ENCODE data around the gene ZNF880.

ZNF880 gene

DNA sequence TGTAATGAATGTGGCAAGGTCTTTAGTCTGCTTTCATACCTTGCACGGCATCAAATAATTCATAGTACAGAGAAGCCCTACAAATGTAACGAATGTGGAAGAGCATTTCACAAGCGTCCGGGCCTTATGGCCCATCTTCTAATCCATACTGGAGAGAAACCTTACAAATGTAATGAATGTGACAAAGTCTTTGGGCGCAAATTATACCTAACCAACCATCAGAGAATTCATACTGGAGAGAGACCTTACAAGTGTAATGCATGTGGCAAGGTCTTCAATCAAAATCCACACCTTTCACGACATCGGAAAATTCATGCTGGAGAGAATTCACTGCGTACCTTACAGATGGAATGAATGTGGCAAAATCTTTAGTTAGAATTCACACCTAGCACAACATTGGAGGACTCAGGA is 3.3 kb upstream of the ZNF880 start:
- H3K36me3 ChIP-seq (ENCODE audit: insufficient read depth, low read length): peaks cover 19% of the 10 kb centered on the region
- peaks cover 7% of the 10 kb centered on the region for H3K79me2 ChIP-seq (ENCODE audit: control insufficient read depth, insufficient read depth, low read length, unreplicated experiment)
- no peak overlapping the region for H3K27ac ChIP-seq (ENCODE audit: low read depth, low read length)
- no peak overlapping the region for H3K4me3 ChIP-seq (ENCODE audit: low read depth, low read length)
- no peak overlapping the region for H2AFZ ChIP-seq (ENCODE audit: low read length, unreplicated experiment)
- peaks cover 4% of the 10 kb centered on the region for H3K4me1 ChIP-seq (ENCODE audit: control insufficient read depth, insufficient read depth, low read length, unreplicated experiment)
- H3K27me3 ChIP-seq (ENCODE audit: insufficient read depth, low read length): no peaks in the 10 kb centered on the region

DNA sequence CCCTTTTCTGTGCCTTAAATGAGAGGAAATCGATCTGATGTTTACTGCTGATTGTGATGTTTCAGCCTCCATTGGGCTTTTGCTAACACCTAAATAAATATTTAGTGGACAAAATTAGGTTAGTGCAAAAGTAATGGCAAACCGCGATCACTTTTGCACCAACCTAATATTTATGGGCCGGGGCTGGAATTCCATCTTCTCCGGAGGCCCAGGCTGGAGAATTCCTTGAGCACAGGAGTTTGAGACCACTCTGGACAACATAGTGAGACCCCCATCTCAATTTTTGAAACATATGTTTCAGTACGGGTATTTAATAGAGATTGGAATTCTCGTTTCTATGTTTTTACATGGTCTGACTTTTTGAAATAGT is 603 bp downstream of the ZNF880 start:
- H3K36me3 ChIP-seq (ENCODE audit: insufficient read depth, low read length): peaks cover 30% of the 10 kb centered on the region
- H2AFZ ChIP-seq (ENCODE audit: low read length, unreplicated experiment): peak overlapping the region; percentile 98
- peaks cover 4% of the 10 kb centered on the region for H3K4me1 ChIP-seq (ENCODE audit: control insufficient read depth, insufficient read depth, low read length, unreplicated experiment)
- H3K4me3 ChIP-seq (ENCODE audit: low read depth, low read length): peak overlapping the region; percentile 88
- no peaks in the 10 kb centered on the region for H3K27me3 ChIP-seq (ENCODE audit: insufficient read depth, low read length)
- H3K79me2 ChIP-seq (ENCODE audit: control insufficient read depth, insufficient read depth, low read length, unreplicated experiment): peaks cover 11% of the 10 kb centered on the region
- H3K27ac ChIP-seq (ENCODE audit: low read depth, low read length): peak overlapping the region; percentile 99

DNA sequence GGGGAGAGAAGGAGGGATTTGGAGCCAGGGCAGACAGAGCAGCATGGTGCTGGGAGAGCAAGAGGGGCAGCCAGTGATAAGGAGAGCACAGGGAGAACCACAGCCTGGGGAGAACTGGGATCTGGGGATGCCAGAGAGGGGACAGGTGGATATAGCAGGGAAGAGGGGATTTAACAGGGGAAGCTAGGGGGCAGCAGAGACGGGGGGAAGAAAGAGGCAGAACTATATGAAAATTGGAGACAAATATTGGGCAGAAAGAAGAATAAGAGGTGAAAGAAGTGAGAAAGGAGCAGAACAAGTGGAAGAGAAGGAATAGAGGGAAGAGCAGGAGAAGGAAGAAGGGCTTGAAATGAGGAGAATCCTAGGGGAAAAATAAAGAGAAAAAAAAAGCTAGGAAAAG is 21.4 kb downstream of the ZNF880 start:
- peaks cover 1% of the 10 kb centered on the region for H3K79me2 ChIP-seq (ENCODE audit: control insufficient read depth, insufficient read depth, low read length, unreplicated experiment)

DNA sequence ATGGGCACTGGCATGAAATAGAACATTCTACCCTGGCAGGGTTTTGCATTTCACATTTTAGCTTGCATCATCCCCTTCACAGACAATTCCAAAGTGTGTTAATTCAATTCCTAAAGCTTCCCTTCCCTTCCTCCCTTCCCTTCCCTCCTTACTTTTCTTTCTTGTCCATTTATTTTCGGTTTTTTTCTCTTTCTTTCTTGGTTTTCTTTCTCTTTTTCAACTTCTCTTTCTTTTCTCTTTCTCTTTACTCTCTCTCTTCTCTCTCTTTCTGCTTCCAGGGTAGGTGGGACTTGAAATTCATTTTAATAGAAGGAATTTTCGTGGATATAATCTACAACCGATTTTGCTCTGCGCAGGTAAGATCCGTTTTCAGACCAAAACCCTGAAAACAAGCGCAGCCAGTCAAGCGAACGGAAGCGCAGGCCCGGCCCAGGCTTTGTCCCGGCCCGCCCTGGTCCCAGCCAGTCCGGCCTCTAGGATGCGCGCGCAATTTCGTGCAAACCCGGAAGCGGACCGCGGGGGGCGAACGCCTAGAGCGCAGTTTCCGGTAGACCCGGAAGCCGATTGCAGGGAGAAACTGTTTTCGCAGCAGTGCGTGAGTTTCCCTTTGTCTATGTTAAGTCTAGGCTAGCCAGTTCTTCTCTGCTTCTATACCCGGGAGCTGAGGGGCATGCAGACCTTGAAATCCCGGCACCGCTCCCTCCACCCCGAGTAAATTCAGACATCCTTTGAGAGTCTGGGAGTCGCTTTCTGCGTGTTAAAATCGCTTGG is 27.8 kb downstream of the ZNF880 start, which contains the start of gene ZNF528:
Gene ZNF528, plus strand, starts transcription at position 540 of the 771 bp plus-strand sequence. CDS start 4,165 bp downstream, outside the sequence.
- peak within 1 kb of the TSS; percentile 81 for H3K27ac ChIP-seq (ENCODE audit: low read depth, low read length)
- H3K4me3 ChIP-seq (ENCODE audit: low read depth, low read length): peak within 1 kb of the TSS; percentile 95

More for the DNA sequence above, 21.4 kb downstream of the ZNF880 start:
- no peaks in the 10 kb centered on the region for H3K4me1 ChIP-seq (ENCODE audit: control insufficient read depth, insufficient read depth, low read length, unreplicated experiment)
- H3K4me3 ChIP-seq (ENCODE audit: low read depth, low read length): no peak overlapping the region
- H3K27ac ChIP-seq (ENCODE audit: low read depth, low read length): no peak overlapping the region
- no peaks in the 10 kb centered on the region for H3K27me3 ChIP-seq (ENCODE audit: insufficient read depth, low read length)
- H2AFZ ChIP-seq (ENCODE audit: low read length, unreplicated experiment): no peak overlapping the region
- peaks cover 9% of the 10 kb centered on the region; the same call in 1 of the 2 replicates for H3K36me3 ChIP-seq (ENCODE audit: insufficient read depth, low read length)

DNA sequence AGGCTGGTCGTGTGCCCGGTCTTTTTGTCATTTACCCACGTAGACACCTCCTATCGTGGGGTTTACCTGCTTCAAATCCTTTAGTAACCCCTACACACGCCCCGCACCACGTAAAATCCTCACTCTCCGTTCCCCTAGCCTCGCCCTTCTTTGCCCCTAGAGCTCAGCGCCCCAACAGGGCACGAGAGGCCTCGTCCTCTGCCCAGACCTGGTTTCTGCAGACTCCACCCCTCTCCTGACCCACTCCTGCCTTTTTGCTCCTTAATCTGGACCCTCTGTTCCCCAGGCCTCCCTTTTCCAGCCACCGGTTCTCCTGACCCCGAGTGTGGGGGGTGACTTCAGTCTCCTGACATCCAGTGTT is 28.3 kb downstream of the ZNF880 start:
- Histone ChIP-seq H2AFZ (ENCODE audit: low read length, unreplicated experiment) (peak overlapping the region; percentile 93), H3K79me2 (ENCODE audit: control insufficient read depth, insufficient read depth, low read length, unreplicated experiment) (peaks cover 15% of the 10 kb centered on the region), H3K27ac (ENCODE audit: low read depth, low read length) (peak overlapping the region; percentile 81), H3K4me3 (ENCODE audit: low read depth, low read length) (peak overlapping the region; percentile 95), H3K36me3 (ENCODE audit: insufficient read depth, low read length) (peaks cover 31% of the 10 kb centered on the region), H3K27me3 (ENCODE audit: insufficient read depth, low read length) (no peaks in the 10 kb centered on the region), H3K4me1 (ENCODE audit: control insufficient read depth, insufficient read depth, low read length, unreplicated experiment) (no peaks in the 10 kb centered on the region)

More for the DNA sequence above, 27.8 kb downstream of the ZNF880 start, which contains the start of gene ZNF528:
- H3K79me2 ChIP-seq (ENCODE audit: control insufficient read depth, insufficient read depth, low read length, unreplicated experiment): peaks cover 15% of the 10 kb centered on the region
- no peaks in the 10 kb centered on the region for H3K4me1 ChIP-seq (ENCODE audit: control insufficient read depth, insufficient read depth, low read length, unreplicated experiment)
- H3K27me3 ChIP-seq (ENCODE audit: insufficient read depth, low read length): no peaks in the 10 kb centered on the region
- H2AFZ ChIP-seq (ENCODE audit: low read length, unreplicated experiment): peak within 1 kb of the TSS; percentile 99
- H3K36me3 ChIP-seq (ENCODE audit: insufficient read depth, low read length): peaks cover 27% of the 10 kb centered on the region

DNA sequence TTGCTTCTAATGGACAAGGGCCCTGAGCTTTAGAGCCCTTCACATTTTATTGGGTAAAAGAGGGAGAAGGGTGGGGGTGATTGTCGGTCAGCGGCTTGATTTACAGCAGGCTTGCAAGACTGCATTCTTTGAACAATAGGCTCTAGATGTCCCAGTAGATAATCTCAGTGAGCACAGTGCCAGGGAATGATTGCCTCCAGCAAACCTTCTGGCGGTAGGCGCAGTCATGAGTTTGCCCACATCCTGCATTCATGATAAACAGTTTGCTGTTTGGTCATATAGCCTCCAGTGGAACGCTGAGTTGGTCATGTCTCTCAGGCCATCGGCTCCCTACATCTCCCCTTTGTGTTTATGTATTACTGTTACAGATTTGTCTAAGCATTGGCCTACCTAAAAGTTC is 40.6 kb downstream of the ZNF880 start:
- H3K79me2 ChIP-seq (ENCODE audit: control insufficient read depth, insufficient read depth, low read length, unreplicated experiment): no peaks in the 10 kb centered on the region
- H3K27ac ChIP-seq (ENCODE audit: low read depth, low read length): no peak overlapping the region
- no peak overlapping the region for H3K4me3 ChIP-seq (ENCODE audit: low read depth, low read length)
- no peaks in the 10 kb centered on the region for H3K27me3 ChIP-seq (ENCODE audit: insufficient read depth, low read length)
- no peaks in the 10 kb centered on the region for H3K4me1 ChIP-seq (ENCODE audit: control insufficient read depth, insufficient read depth, low read length, unreplicated experiment)
- no peak overlapping the region for H2AFZ ChIP-seq (ENCODE audit: low read length, unreplicated experiment)
- peaks cover 65% of the 10 kb centered on the region for H3K36me3 ChIP-seq (ENCODE audit: insufficient read depth, low read length)

DNA sequence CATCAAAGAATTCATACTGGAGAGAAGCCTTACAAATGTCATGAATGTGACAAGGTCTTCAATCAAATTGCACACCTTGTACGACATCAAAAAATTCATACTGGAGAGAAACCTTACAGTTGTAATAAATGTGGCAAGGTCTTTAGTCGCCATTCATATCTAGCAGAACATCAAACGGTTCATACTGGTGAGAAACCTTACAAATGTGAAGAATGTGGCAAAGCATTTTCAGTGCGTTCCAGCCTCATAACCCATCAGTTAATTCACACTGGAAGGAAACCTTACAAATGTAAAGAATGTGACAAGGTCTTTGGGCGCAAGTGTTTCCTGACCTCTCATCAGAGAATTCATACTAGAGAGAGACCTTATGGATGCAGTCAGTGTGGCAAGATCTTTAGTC is 46.0 kb downstream of the ZNF880 start:
- Histone ChIP-seq H3K27me3 (ENCODE audit: insufficient read depth, low read length) (no peaks in the 10 kb centered on the region), H3K4me3 (ENCODE audit: low read depth, low read length) (no peak overlapping the region), H2AFZ (ENCODE audit: low read length, unreplicated experiment) (no peak overlapping the region), H3K36me3 (ENCODE audit: insufficient read depth, low read length) (peaks cover 23% of the 10 kb centered on the region), H3K27ac (ENCODE audit: low read depth, low read length) (no peak overlapping the region), H3K4me1 (ENCODE audit: control insufficient read depth, insufficient read depth, low read length, unreplicated experiment) (no peaks in the 10 kb centered on the region), H3K79me2 (ENCODE audit: control insufficient read depth, insufficient read depth, low read length, unreplicated experiment) (no peaks in the 10 kb centered on the region)

DNA sequence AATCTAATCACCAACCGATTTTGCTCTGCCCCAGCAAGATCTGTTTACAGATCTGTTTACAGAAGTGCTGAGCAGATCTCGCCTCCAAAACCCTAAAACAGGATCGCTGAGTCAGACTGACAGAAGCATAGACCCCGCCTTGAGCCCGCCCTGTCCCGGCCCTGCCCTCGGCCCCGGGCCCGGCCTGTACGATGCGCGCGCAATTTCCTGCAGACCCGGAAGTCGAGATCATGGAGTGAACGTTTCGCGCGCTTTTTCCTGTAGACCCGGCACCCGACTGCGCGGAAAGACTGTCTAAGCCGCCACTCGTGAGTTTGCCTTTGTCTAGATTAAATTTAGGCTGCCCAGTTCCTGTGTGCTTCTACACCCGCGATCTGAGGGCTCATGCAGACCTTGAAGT is 59.2 kb downstream of the ZNF880 start, which contains the start of gene ZNF534:
Gene ZNF534, plus strand, starts transcription at position 212 of the 400 bp plus-strand sequence. CDS start 2,327 bp downstream, outside the sequence.
- no peaks in the 10 kb centered on the region for H3K36me3 ChIP-seq (ENCODE audit: insufficient read depth, low read length)
- H3K4me3 ChIP-seq (ENCODE audit: low read depth, low read length): no peak within 1 kb of the TSS
- H2AFZ ChIP-seq (ENCODE audit: low read length, unreplicated experiment): no peak within 1 kb of the TSS
- no peak within 1 kb of the TSS for H3K27ac ChIP-seq (ENCODE audit: low read depth, low read length)
- H3K27me3 ChIP-seq (ENCODE audit: insufficient read depth, low read length): no peaks in the 10 kb centered on the region
- no peaks in the 10 kb centered on the region for H3K79me2 ChIP-seq (ENCODE audit: control insufficient read depth, insufficient read depth, low read length, unreplicated experiment)
- H3K4me1 ChIP-seq (ENCODE audit: control insufficient read depth, insufficient read depth, low read length, unreplicated experiment): no peaks in the 10 kb centered on the region
